Ascending aorta (tissue), 2 donors: ENCODE results near the gene FAM234B. TPM values are rescaled to one million over a fixed set of nuclear protein-coding genes. Genes with fewer than 3 reads are reported as not detected.
A peak's percentile ranks its signal among the peaks of the same experiment; 100 is the strongest.

ENCODE experiments used
- DNase-seq, 2 donors: peaks; one replicate each; pipeline ENCODE4 v3.0.0-alpha.2; 2019; ENCODE audit warnings: low spot score in 2 of 2
- H3K27ac ChIP-seq, 2 donors: fragments of 200-600 bp; sonication (generic); one replicate each; pipeline ENCODE4 v1.5.1; 2016 to 2017; ENCODE audit warnings: mild to moderate bottlenecking in 1 of 2
- H3K27me3 ChIP-seq: fragments of 200-600 bp; sonication (generic); one replicate; pipeline ENCODE4 v1.5.1; 2017
- H3K36me3 ChIP-seq, 2 donors: fragments of 200-600 bp; sonication (generic); one replicate each; pipeline ENCODE4 v1.5.1; 2016
- H3K4me1 ChIP-seq, 2 donors: fragments of 200-600 bp; sonication (generic); one replicate each; pipeline ENCODE4 v1.5.1; 2016 to 2017; ENCODE audit warnings: mild to moderate bottlenecking in 1 of 2
- H3K4me3 ChIP-seq, 2 donors: fragments of 200-600 bp; sonication (generic); one replicate each; pipeline ENCODE4 v1.5.1; 2016 to 2017; ENCODE audit warnings: mild to moderate bottlenecking in 1 of 2
- H3K9me3 ChIP-seq, 2 donors: fragments of 200-600 bp; sonication (generic); one replicate each; pipeline ENCODE4 v1.5.1; 2016
- CTCF ChIP-seq, 3 experiments: fragments of 200-600 bp in 2 of 3; fragments of 450-650 bp in 1 of 3; sonication (generic) in 2 of 3; IDR thresholded peaks; one replicate each; pipeline ENCODE4 v1.5.1; 2016 to 2019; ENCODE audit warnings: antibody characterized with exemption in 3 of 3, mild to moderate bottlenecking in 1 of 3, moderate library complexity in 1 of 3
- intact Hi-C: fragments of 100-400 bp; cut with DNase I; formaldehyde crosslinking; loops from one replicate; pipeline ENCODE4 v1.15.1; 2023
- total RNA-seq: library from RNA; depleted of rRNA; stranded (reverse); fragments of >200 nt; gene quantifications from one replicate; pipeline ENCODE4 v1.1.0, GENCODE V29; 2016

Gene FAM234B
- total RNA-seq, 1 donor from 2014 or later = 6.7 TPM

GRCh38 chr12:13007496-13008233 lies 36.5 kb upstream of the FAM234B start:
- Histone ChIP-seq H3K27ac (no peak overlapping the region), H3K4me3 (no peak overlapping the region), H3K4me1 (no peaks in the 10 kb centered on the region), H3K36me3 (no peaks in the 10 kb centered on the region), H3K9me3 (no peaks in the 10 kb centered on the region), H3K27me3 (no peaks in the 10 kb centered on the region)
- DNase-seq = no peak
- no peak for TF ChIP-seq CTCF (IDR thresholded peaks at IDR 0.05)
- intact Hi-C loops = no loop called here

GRCh38 chr12:13008741-13009380 lies 35.3 kb upstream of the FAM234B start:
- no peaks in the 10 kb centered on the region for H3K9me3 ChIP-seq
- no peak for TF ChIP-seq CTCF (IDR thresholded peaks at IDR 0.05)
- intact Hi-C loops = no loop called here

GRCh38 chr12:13011098-13011497 lies 33.1 kb upstream of the FAM234B start:
- Histone ChIP-seq H3K4me3 (no peak overlapping the region), H3K27me3 (no peaks in the 10 kb centered on the region), H3K9me3 (no peaks in the 10 kb centered on the region), H3K4me1 (no peaks in the 10 kb centered on the region), H3K27ac (no peak overlapping the region), H3K36me3 (no peaks in the 10 kb centered on the region)
- intact Hi-C loops = no loop called here
- no peak for TF ChIP-seq CTCF (IDR thresholded peaks at IDR 0.05)
- DNase-seq = no peak

More at GRCh38 chr12:13008741-13009380, 35.3 kb upstream of the FAM234B start:
- H3K4me1 ChIP-seq = no peaks in the 10 kb centered on the region
- no peak overlapping the region for H3K4me3 ChIP-seq
- DNase-seq = no peak
- H3K27me3 ChIP-seq = no peaks in the 10 kb centered on the region
- no peaks in the 10 kb centered on the region for H3K36me3 ChIP-seq
- no peak overlapping the region for H3K27ac ChIP-seq

GRCh38 chr12:13022851-13023271 lies 21.3 kb upstream of the FAM234B start:
- Histone ChIP-seq H3K4me3 (no peak overlapping the region), H3K36me3 (no peaks in the 10 kb centered on the region), H3K9me3 (no peaks in the 10 kb centered on the region), H3K27me3 (no peaks in the 10 kb centered on the region), H3K27ac (no peak overlapping the region), H3K4me1 (peaks cover 0 to 2% of the 10 kb centered on the region in 2 donors)
- no peak for TF ChIP-seq CTCF (IDR thresholded peaks at IDR 0.05)
- intact Hi-C loops = no loop called here
- no peak for DNase-seq

GRCh38 chr12:13023811-13024530 lies 20.2 kb upstream of the FAM234B start:
- TF ChIP-seq CTCF (IDR thresholded peaks at IDR 0.05) = peak in 2 of 3 experiments; percentile 39 to 43
- Histone ChIP-seq H3K27me3 (no peaks in the 10 kb centered on the region), H3K4me1 (peaks cover 0 to 2% of the 10 kb centered on the region in 2 donors), H3K9me3 (no peaks in the 10 kb centered on the region), H3K4me3 (no peak overlapping the region), H3K36me3 (no peaks in the 10 kb centered on the region), H3K27ac (no peak overlapping the region)
- intact Hi-C loops = loop anchor here (1.0 to 2.0 kb wide), 2 partner anchors 21 to 188 kb away; partner anchors contain the start of gene FAM234B
- peak in 1 of 2 donors; percentile 73 for DNase-seq
